Rectal smooth muscle tissue (tissue), 1 donor: ENCODE measurements around the gene UNG.
"Not testable (repeated sequence)": the region's sequence is repeated elsewhere in the genome, so short reads cannot be mapped to it uniquely, and the experiment has no call there.

ENCODE experiments used
- H3K27ac ChIP-seq: one replicate; pipeline ENCODE4 v1.7.0; 2013; ENCODE audit warnings: low read depth, low read length, inconsistent platforms
- H3K27me3 ChIP-seq: one replicate; pipeline ENCODE4 v1.7.0; 2013; ENCODE audit warnings: low read length; ENCODE audit not compliant: control insufficient read depth, insufficient read depth
- H3K36me3 ChIP-seq: one replicate; pipeline ENCODE4 v1.7.0; 2013; ENCODE audit warnings: low read length; ENCODE audit not compliant: control insufficient read depth, insufficient read depth
- H3K4me1 ChIP-seq: one replicate; pipeline ENCODE4 v1.7.0; 2013; ENCODE audit warnings: low read length; ENCODE audit not compliant: control insufficient read depth, insufficient read depth
- H3K4me3 ChIP-seq: one replicate; pipeline ENCODE4 v1.7.0; 2013; ENCODE audit warnings: low read length
- H3K9ac ChIP-seq: one replicate; pipeline ENCODE4 v1.7.0; 2013; ENCODE audit warnings: low read length

Gene UNG

GRCh38 chr12:109097435-109098182 is at the start of gene UNG:
TSS of gene UNG (plus strand) at chr12:109097597. CDS start at chr12:109097680, 83 bp downstream.
- Histone ChIP-seq H3K9ac (peak within 1 kb of the TSS; percentile 46), H3K4me3 (peak within 1 kb of the TSS; percentile 88), H3K4me1 (peaks cover 12% of the 10 kb centered on the region), H3K27me3 (no peaks in the 10 kb centered on the region), H3K27ac (peak within 1 kb of the TSS; percentile 88), H3K36me3 (peaks cover 4% of the 10 kb centered on the region)

DNA sequence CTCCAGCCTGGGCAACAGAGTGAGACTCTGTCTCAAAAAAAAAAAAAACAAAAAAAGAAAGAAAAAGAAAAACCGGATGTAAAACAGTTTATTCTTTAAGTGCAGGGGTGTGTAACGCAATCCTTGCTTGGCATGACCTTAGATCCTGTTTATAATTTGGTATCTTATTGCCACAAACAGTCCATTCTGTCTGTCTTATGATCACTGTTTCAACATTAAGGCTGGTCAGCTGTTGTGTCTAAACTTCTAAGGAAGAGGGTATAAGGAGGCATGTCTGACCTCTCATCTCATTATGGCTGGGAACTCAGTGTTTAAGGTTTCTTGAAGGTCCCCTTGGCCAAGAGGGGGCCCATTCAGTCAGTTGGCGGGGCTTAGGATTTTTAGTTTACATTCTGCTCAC is 48.7 kb upstream of the UNG start:
- H3K4me1 ChIP-seq, H3K27me3 ChIP-seq, H3K9ac ChIP-seq, H3K36me3 ChIP-seq, H3K4me3 ChIP-seq, H3K27ac ChIP-seq: not testable (repeated sequence)

DNA sequence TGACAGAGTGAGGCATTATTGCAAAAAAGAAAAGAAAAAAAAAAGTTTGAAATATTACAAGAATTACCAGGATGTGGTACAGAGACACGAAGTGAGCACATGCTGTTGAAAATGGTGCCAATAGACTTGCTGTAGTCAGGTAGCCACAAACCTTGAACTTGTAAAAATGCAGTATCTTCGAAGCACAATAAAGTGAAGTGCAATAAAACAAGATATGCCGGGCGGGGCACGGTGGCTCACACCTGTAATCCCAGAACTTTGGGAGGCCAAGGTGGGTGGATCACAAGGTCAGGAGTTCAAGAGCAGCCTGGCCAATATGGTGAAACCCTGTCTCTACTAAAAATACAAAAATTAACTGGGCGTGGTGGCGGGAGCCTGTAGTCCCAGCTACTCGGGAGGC is 47.6 kb upstream of the UNG start:
- not testable (repeated sequence) for H3K27ac ChIP-seq, H3K4me1 ChIP-seq, H3K36me3 ChIP-seq, H3K4me3 ChIP-seq, H3K9ac ChIP-seq, H3K27me3 ChIP-seq

- Histone ChIP-seq H3K36me3 (no peaks in the 10 kb centered on the region), H3K27me3 (no peaks in the 10 kb centered on the region), H3K27ac (peak overlapping the region; percentile 70), H3K4me3 (peak overlapping the region; percentile 69), H3K4me1 (peaks cover 3% of the 10 kb centered on the region), H3K9ac (peak overlapping the region; percentile 8)
Measured at GRCh38 chr12:109052097-109052413, 45.3 kb upstream of the UNG start.

DNA sequence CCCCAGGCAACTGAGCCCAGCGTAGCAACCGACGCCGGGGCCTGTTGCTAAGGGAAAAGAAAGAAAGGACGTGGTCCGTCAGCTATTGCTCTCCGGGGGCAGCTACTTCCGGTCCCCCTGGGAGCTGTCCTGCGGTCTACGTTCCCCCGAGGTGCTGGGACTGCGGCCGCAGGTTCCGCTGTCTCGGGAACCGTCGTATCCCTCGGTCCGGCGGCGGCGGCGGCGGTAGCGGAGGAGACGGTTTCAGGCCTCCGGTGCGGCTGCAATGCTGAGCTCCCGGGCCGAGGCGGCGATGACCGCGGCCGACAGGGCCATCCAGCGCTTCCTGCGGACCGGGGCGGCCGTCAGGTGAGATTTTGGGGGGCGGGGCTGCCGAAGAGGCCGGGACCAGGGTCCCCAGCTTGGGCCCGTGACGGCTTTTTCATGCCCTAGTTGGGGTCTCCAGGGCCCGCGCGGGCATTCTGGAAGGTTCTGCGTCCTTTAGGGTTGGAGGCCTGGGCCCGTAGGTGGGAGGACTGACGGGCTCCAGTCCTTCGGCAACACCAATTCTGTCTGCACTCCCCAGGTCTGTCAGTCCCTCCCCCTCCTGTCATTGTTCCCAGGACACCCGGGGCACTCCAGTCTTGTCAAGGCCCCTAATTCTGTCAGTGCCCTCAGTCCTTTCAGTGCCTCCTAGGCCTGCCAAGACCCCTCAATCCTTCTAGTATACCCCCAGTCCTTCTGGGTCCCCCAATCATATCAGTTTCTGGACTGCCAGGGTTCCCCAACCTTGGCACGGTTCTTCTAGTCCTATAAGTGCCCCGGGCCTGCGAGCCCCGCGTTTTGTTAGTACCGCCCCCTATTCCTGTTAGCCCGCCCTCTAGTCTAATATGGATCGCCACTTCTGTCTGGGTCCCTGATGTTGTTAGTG is 44.7 kb upstream of the UNG start, which contains the start of gene USP30:
Gene USP30, plus strand, starts transcription at position 163 of the 910 bp plus-strand sequence. Its CDS starts 103 bp downstream, at position 266.
- Histone ChIP-seq H3K9ac (peak within 1 kb of the TSS; percentile 70), H3K27me3 (no peaks in the 10 kb centered on the region), H3K36me3 (no peaks in the 10 kb centered on the region), H3K4me1 (peaks cover 3% of the 10 kb centered on the region), H3K4me3 (peak within 1 kb of the TSS; percentile 69), H3K27ac (peak within 1 kb of the TSS; percentile 70)

DNA sequence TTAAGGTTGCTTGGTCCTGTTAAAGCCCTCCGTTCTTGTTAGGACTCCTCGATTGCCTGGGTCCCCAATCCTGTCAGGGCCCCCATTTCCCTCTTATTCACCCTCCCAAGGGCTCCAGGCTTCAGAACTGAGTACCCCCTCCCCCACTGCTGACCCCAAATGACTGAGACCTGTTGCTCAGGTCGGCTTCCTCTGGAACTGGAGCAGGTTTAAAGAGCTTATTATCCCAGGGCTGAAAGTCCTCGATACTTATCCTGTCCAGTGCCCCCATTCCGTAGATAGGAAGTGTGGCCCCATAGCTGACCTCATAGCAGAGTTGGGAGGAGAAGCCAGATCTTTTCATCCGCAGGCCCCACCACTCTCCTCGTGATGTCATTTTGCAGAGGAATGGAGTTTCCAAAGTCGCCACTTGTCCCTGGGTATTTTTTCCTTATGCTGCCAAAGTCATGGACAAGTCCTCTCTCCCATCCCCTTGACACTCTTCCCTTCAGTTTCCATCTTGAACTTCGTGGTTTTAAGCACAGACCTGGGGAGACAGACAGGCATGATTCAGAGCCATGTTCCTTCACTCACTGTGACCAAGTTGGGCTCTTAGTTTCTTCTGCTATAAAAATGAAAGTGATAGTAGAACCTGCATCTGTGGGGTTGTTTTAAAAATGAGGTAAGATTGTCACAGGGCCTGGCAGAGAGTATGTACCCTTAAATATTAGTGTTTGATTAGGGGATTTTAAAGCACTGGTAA is 43.8 kb upstream of the UNG start:
- Histone ChIP-seq H3K4me3 (peak overlapping the region; percentile 69), H3K27ac (peak overlapping the region; percentile 70), H3K9ac (peak overlapping the region; percentile 70), H3K36me3 (no peaks in the 10 kb centered on the region), H3K4me1 (peaks cover 3% of the 10 kb centered on the region), H3K27me3 (no peaks in the 10 kb centered on the region)

GRCh38 chr12:109054124-109054513 is 43.3 kb upstream of the UNG start:
- H3K27me3 ChIP-seq, H3K36me3 ChIP-seq, H3K9ac ChIP-seq, H3K27ac ChIP-seq, H3K4me1 ChIP-seq: not testable (repeated sequence)
- H3K4me3 ChIP-seq: peak overlapping the region; percentile 69

DNA sequence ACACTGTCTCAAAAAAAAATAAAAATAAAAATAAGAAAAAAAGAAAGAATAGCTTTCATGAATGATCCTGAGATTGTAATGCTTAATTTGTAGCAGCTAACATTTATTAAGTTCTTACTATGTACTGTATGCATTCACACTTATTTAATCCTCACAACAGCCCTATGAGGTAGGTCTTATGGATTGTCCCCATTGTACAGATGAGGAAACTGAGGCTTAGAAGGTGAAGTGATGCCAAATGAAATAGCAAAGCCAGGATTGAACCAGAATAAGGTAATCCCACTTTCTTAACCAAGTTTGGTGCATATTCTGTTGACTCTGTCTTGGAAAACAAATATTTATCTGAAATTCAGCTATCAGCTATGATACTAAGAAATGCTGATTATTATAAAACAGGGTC is 42.9 kb upstream of the UNG start:
- Histone ChIP-seq H3K27me3 (no peaks in the 10 kb centered on the region), H3K9ac (no peak overlapping the region), H3K27ac (no peak overlapping the region), H3K4me3 (no peak overlapping the region), H3K4me1 (peaks cover 3% of the 10 kb centered on the region), H3K36me3 (no peaks in the 10 kb centered on the region)

- Histone ChIP-seq H3K27ac (no peak overlapping the region), H3K27me3 (no peaks in the 10 kb centered on the region), H3K36me3 (no peaks in the 10 kb centered on the region), H3K4me3 (no peak overlapping the region), H3K4me1 (peaks cover 3% of the 10 kb centered on the region), H3K9ac (no peak overlapping the region)
Measured at GRCh38 chr12:109056891-109057290, 40.5 kb upstream of the UNG start.

- H3K36me3 ChIP-seq: no peaks in the 10 kb centered on the region
- H3K27ac ChIP-seq: no peak overlapping the region
- H3K9ac ChIP-seq: no peak overlapping the region
- no peaks in the 10 kb centered on the region for H3K4me1 ChIP-seq
- no peaks in the 10 kb centered on the region for H3K27me3 ChIP-seq
- H3K4me3 ChIP-seq: no peak overlapping the region
Measured at GRCh38 chr12:109057376-109057775, 40.0 kb upstream of the UNG start.

GRCh38 chr12:109058773-109059172 is 38.6 kb upstream of the UNG start:
- Histone ChIP-seq H3K36me3 (no peaks in the 10 kb centered on the region), H3K9ac (no peak overlapping the region), H3K4me1 (no peaks in the 10 kb centered on the region), H3K27me3 (no peaks in the 10 kb centered on the region), H3K27ac (no peak overlapping the region), H3K4me3 (no peak overlapping the region)

GRCh38 chr12:109064143-109064542 is 33.3 kb upstream of the UNG start:
- Histone ChIP-seq H3K4me3 (no peak overlapping the region), H3K9ac (no peak overlapping the region), H3K27me3 (no peaks in the 10 kb centered on the region), H3K36me3 (peaks cover 13% of the 10 kb centered on the region), H3K27ac (no peak overlapping the region), H3K4me1 (no peaks in the 10 kb centered on the region)
